C4-2B (cell line): ENCODE measurements around the gene CSKMT.
"Not testable (repeated sequence)": the region's sequence is repeated elsewhere in the genome, so short reads cannot be mapped to it uniquely, and the experiment has no call there.

Source experiments
- H3K27ac ChIP-seq: fragments of 450-650 bp; 2 replicates; pipeline ENCODE4 v1.5.1; 2017
- ZFX ChIP-seq: fragments of 450-650 bp; IDR thresholded peaks from 2 replicates; pipeline ENCODE4 v1.6.1; 2017
- TF ChIP-seq, protein P1 (sequence below): fragments of 450-650 bp; conservative IDR thresholded peaks from 2 replicates; pipeline ENCODE4 v1.5.1; 2017; ENCODE audit warnings: mild to moderate bottlenecking

The CSKMT gene

DNA sequence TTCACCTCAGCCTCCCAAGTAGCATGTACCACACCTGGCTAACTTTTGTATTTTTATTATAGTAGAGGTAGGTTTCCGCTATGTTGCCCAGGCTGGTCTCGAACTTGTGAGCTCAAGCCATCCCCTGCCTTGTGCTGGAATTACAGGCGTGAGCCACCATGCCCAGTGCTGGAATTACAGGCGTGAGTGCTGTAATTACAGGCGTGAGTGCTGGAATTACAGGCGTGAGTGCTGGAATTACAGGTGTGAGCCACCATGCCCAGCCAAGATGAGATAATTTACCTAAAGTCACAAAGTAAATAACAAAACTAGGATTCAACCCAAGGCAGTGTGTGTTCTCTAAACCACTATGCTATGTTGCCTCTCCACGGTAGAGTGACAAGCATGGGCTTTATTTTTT lies 17.4 kb downstream of the CSKMT start:
- H3K27ac ChIP-seq: no peak overlapping the region
- TF ChIP-seq ZFX: no peak
- TF ChIP-seq, protein P1, sequence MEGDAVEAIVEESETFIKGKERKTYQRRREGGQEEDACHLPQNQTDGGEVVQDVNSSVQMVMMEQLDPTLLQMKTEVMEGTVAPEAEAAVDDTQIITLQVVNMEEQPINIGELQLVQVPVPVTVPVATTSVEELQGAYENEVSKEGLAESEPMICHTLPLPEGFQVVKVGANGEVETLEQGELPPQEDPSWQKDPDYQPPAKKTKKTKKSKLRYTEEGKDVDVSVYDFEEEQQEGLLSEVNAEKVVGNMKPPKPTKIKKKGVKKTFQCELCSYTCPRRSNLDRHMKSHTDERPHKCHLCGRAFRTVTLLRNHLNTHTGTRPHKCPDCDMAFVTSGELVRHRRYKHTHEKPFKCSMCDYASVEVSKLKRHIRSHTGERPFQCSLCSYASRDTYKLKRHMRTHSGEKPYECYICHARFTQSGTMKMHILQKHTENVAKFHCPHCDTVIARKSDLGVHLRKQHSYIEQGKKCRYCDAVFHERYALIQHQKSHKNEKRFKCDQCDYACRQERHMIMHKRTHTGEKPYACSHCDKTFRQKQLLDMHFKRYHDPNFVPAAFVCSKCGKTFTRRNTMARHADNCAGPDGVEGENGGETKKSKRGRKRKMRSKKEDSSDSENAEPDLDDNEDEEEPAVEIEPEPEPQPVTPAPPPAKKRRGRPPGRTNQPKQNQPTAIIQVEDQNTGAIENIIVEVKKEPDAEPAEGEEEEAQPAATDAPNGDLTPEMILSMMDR: no peak

DNA sequence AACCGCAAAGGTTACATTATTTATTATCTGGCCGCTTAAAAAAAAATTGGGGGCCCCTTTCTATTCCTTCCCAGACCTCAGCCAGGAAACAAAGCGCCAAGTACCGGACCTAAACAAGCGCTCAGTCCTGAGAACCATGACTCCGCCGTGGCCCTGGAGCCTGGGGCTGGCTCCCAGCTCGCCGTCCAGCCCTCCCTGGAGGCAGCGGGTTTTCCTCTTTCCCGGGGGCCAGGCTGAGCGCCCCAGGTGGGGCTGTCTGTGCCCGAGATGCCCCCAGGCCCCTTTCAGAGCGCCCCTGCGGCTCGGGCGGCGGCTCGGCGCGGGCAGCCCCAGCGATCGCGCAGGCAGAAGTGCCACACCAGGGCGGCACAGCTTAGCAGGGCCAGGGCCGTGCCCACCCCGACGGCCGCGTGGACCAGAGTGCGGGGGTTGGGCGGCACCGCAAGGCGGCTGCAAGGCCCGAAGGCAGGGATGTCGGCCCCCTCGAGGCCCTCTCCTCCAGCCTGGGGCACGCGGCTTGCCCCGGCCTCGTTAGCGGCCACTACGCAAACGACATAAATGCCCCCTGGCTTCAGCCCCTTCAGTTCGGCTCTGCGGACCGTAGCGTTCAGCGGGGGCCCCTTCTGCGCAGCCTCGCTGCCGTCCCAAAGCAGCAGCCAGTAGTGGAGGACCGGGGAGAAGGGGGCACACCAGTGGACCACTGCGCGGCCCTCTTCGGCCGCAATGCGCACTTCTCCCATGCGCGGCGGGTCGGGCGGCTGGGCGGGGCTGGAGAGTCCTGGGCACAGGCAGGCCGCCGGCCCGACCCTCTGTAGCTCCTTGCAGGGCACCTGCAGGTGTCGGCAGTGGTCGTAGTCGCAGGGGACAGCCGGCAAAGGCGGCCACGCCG lies 22.6 kb downstream of the CSKMT start:
- no peak overlapping the region for H3K27ac ChIP-seq
- TF ChIP-seq, protein P1: no peak
- TF ChIP-seq ZFX: no peak

DNA sequence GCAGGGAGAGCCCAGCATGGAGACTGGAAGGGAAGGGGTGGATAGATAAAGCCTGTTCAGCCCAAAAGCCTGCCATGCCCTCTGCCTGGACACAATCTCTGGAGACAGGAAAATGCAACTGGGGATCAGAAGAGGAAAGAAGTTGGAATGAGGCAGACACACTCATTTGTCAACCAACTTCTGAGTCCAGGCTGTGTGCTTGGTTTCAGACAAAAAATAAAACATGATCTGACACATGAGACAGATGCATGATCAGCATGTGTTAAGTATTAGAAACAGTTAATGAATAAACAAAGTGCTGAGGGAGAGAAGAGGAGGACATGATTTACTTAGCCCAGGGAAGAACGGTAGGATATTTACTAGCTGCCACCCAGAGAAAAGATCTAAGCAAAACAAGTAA lies 23.4 kb downstream of the CSKMT start:
- H3K27ac ChIP-seq: no peak overlapping the region
- TF ChIP-seq ZFX: no peak
- TF ChIP-seq, protein P1: no peak

DNA sequence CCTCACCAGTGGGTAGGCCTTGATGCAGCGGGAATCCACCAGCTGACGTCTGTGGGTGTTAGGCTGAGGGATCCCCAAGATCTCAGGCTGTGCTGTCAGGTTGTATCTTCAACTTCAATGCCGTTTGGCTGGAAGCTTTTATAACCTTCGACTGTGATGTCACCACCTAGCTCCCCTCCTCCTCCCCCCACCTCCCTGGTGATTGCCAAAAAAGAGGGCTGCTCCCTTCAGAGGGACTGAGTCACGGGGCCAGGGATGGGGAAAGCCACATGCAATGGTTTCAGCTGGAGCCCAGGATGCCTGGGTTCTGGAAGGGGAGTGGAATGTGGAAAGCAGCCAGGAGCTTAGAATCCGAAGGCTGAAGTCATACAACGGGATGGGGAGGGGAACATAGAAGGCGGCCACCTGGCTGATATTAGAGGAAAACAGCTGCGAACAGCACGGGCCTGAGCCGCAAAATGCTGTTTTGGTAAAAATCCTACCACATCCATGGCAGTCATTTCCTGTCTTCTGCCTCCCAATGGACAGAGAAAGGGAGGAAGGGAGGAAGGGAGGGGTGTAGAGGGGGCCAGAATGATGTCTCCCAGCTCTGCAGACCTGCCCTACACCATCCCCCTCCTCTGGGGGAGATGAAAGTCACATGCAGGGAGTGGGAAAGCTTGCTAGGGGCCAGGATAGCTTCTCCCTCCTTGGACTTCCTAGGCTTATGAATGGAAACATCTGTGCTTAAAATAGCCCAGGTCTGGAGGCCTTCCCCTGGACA lies 24.5 kb downstream of the CSKMT start, which contains the start of gene LRRN4CL:
LRRN4CL (minus strand) TSS at position 110 of the 763 bp plus-strand sequence. CDS start 1,022 bp downstream, outside the sequence.
- H3K27ac ChIP-seq: no peak within 1 kb of the TSS
- TF ChIP-seq, protein P1: no peak
- TF ChIP-seq ZFX: no peak

DNA sequence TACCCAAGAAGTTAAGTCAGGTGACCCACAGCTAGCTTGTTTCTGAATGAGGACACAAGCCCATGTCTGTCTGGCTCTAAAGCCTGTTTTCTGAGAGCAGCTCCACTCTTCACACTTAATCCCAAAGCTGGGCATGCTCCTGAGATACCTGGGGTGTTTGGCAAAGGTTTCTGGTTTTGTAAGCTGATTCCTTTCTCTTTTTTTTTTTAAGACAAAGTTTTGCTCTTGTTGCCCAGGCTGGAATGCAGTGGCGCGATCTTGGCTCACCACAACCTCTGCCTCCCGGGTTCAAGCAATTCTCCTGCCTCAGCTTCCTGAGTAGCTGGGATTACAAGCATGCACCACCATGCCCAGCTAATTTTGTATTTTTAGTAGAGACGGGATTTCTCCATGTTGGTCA lies 28.5 kb downstream of the CSKMT start:
- not testable (repeated sequence) for H3K27ac ChIP-seq

DNA sequence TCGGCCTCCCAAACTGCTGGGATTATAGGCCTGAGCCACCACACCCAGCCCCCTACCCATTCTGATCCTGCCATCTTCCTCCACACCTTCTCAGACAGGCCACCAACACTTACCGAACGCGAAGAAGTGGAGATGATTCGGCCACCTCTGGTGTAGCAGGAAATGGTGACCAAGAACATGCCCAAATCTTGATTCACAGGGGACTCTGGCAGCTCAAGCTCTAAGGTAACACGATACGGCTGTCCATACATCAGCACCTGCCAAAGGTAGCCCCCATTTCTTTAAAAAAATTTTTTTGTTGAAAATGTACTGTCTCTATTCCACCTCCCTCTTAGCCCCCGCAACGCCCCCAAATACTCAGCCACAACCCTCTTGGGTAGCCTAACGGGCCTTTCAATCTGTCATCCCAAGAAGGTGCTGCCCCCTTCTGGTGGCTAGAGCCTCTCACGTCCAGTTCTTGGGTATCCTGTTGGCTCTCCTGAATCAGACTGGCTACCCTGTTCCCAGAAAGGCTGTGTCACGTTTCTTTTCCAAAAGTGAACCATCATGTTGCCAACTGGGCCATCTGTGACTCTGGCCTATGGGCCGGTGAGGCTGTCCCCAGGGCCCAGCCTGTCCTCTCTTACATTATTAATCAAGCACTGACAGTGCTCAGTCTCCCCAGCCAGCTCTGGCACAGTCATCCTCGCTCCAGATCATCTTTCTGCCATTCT lies 29.5 kb downstream of the CSKMT start:
- no peak for TF ChIP-seq ZFX
- TF ChIP-seq, protein P1: peak; percentile 87
- H3K27ac ChIP-seq: no peak overlapping the region

DNA sequence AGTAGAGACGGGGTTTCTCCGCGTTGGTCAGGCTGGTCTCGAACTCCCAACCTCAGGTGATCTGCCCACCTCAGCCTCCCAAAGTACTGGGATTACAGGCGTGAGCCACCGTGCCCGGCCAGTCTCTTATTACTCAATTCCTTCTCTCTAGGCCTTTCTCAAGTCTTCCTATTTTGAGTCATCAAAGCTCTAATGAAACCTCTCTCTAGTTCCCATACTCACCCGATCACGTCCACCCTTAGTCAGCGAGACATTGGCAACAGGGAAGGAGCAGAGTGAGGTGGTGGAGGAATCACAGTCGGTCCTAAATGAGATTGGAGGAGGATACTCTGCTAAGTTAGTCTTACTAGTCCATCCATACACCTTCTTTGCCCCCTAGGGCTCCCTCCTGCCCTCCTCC lies 37.1 kb downstream of the CSKMT start:
- H3K27ac ChIP-seq: no peak overlapping the region
- TF ChIP-seq, protein P1: no peak
- no peak for TF ChIP-seq ZFX

DNA sequence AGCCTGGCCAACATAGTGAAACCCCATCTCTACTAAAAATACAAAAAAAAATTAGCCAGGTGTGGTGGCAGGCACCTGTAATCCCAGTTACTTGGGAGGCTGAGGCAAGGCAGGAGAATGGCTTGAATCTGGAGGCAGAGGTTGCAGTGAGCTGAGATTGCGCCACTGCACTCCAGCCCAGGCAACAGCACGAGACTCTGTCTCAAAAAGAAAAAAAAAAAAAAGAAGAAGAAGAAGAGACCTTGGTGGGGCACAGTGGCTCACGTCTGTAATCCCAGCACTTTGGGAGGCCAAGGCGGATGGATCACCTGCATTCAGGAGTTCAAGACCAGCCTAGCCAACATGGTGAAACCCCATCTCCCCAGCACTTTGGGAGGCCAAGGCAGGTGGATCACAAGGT lies 38.8 kb downstream of the CSKMT start:
- H3K27ac ChIP-seq: not testable (repeated sequence)
